NOMO-1 (cell line): ENCODE measurements around the gene NKX6-1.

ENCODE experiments used
- DNase-seq, 2 experiments: peaks; one replicate each; lab custom pipeline; 2025; ENCODE audit not compliant: unreplicated experiment in 2 of 2; lab: John Stamatoyannopoulos, UW

NKX6-1 gene

DNA sequence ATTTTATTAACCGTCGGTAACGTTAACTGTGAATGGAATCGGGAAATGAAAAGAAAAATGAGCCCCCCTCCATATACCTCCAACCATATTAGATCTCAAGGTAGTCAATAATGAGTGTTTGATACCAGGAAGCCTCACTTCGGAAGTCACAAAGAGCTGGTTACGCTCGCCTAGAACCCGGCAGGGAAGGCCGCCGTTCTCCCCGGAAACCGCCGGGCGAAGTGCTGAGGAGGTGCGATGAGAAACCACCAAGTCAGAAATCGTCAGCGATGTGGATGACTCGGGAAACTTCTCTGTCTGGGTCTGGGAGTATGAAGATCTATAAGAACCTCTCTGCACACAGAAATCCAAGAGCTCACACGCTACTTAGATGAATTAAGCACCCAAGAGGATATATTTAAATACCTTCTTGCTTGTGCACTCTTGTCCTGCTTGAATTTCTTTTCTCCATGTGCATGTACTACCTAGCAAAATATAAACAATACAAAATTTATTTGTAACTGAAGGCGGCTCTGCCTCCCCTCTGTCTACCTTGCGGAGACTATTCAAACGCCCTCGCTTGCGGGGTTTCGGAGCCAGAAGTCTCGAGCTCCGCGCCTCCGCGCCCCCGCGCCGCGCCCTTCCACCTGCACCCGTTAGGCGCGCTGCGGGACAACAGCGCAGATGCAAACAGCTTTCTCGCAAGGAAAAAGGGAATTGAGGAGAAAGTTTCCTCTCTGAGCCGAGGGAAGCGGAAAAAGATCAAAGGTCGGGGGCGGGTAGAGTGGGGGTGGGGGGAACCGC is 17.8 kb downstream of the NKX6-1 start:
- no peak for DNase-seq

DNA sequence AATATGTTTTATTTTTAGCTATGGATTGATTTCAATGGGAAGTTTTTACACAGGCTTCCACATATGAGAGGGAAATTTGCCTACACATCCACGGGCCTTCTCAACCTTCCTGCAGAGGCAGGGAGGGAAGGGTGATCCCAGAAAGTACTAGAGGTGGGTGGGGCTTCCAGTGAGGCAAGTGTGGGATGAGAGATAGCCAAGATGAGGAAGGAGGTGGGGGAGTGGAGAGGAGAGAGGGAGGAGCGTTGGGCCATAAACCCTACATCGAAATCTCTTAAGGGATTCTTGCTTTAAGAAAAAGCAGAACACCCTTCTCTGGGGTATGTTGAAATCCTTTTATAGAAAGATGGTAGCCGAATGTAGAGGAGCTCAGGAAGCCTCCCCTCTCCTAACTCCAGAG is 19.0 kb downstream of the NKX6-1 start:
- no peak for DNase-seq

DNA sequence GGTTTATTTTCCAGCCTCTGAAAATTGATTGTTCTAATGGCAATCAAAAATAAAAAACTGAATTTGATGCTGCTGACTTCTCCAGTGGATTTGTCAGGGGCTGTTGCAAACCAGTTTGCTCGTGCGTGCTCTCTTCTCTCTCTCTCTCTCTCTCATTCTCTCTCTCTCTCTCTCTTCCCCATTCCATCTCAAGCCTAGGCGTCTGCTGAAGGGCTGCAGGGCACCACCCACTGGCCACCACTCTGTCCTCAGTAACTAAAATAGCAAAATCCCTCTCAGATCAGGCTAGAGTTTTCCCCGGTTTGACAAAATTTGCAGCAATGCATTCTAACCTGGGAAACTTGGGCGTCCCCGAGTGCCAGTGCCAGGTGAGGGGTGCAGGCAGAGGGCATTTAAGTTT is 19.4 kb downstream of the NKX6-1 start:
- no peak for DNase-seq

DNA sequence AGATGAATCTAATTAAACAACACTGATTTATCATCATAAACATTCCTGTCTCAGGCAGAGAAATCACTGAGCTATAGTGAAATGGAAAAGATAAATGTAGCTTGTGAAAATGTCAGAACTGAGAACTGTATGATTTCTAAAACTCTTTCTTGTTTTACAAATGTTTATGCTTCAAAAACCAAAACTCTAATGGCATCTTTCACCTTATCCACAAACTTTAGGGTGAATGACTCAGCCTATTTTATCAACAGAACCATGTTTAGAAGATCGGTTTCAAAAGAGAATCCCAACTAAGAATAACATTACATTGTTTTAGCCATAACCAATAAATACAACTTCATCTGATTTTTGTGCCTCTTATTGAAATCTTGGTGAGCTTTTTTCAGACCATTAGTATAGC is 21.4 kb downstream of the NKX6-1 start:
- no peak for DNase-seq

DNA sequence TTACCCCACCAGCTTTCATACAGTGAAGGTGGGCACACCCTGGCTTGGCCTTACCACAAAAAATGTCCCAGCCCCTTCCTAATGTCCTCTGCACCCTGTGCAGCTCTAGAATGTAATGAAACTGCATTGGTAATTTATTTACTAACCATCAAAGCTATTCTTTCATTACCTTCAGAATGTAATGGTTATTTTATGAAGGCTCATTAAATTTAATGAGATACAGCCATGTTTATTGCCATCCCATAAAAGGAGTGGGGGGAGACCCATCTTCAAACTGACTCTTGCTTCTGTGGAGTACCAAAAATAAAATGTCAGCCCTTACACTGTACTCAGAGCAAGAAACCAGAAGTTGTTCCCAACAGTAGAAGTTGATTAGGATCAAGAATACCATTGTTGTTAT is 25.0 kb downstream of the NKX6-1 start:
- no peak for DNase-seq

DNA sequence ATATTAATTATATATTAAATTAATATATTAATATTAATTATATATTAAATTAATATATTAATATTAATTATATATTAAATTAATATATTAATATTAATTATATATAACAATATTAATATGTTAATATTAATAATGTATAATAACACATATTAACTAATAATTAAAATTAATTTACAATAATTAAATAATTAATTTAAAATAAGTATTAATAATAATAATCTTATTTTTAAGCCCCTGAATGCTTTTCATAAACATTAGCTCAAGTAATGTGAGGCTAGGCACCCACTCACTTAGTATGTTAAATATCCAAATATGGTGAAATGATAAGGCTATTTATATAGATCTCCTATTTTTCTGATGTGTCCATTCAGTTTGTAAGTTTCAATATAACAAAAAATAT is 26.9 kb downstream of the NKX6-1 start:
- no peak for DNase-seq

DNA sequence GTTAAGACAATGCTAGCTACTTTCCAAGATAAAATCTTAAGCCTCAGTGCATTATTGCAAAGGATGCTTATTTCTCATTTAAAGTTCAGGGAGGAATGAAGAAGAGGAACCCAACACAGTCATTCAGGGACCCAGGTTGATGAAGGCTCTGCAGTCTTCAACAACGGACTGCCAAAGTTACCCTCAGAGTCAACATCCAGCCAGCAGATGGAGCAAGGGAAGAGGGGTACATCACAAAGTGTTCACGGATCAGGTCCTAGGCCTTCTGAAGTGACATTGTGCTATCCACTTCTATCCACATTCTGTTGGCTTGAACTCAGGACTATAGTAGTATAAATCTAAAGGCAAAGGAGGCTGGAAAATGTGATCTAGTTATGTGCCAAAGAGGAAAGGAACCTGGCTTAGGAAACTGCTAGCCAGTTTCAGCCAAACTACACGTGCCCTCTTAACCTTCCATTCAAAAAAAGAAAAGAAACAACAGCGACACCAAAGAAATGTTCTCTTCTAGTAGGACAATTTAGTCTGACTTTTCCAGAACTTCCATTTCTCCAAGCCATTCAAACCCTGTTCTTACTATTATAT is 28.8 kb downstream of the NKX6-1 start:
- no peak for DNase-seq

DNA sequence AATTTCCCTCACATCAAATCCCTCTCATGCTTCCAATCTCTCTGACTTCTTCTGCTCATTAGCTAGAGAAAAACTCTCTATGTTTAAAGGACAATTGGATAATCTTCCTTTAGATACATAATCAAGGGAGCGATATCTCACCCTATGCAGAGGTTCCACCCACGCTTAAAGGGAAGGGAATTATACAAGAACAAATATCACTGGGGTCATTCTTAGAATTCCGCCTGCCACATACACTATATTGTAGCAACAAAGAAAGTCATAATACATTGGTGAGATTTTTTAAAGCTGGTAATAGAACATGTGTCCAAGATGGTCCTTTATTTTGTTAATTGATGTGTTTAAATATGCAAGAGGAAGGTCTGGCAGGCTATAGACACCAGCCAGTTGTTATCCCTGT is 31.5 kb downstream of the NKX6-1 start:
- no peak for DNase-seq

DNA sequence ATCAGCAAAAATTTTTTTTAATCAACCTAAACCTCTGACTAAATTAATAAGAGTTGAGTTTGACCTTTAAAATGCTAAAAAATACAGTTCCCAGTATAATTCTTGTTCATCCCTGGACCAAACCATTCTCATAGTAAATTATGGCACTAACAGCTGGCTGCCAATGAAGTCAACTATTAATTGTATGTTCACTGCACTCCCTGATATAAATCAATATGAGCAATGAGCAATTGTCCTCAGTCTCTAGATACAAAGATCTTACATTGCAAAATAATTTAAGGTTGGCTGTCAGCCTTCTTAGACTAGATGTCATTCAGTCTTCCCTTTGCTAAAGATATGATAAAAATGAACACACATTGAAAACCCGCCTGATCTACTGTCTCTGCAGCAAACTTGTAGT is 39.3 kb downstream of the NKX6-1 start:
- no peak for DNase-seq

DNA sequence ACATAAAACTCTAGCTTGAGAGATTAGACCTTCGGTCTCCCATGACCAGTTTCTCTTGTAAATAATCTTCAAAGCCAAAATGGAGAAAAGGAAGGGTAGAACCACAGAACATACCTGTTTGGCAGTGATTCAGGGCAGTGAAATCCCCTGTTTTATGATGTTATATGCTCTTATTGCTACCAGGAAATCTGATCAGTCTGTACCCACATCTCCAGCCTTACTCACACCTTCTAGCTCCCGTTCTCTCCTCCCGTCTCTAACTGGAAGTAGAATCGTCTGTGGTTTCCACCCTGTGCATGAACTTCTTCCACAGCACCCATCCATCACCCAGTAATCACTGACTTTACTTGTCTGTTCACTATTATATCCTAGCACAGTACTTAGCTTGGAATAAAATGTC is 42.9 kb downstream of the NKX6-1 start:
- no peak for DNase-seq

DNA sequence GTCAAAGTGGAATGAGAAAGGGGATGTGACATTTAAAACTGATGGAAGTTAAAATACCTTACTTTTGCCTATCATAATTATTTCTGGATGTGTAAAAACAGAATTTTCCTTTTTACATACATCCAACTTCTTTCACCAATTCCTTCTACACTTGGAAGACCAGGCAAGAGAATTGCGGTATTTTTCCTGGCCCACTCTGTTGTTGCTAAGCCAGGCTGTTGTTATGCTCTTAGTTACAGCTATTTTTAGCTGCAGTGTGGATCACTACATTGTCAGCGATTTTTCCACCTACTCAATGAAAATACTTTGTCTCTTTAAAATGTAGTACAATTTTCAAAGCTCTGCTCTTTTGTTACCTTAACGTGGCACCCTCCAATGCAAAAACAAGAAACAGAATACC is 43.4 kb downstream of the NKX6-1 start:
- no peak for DNase-seq

DNA sequence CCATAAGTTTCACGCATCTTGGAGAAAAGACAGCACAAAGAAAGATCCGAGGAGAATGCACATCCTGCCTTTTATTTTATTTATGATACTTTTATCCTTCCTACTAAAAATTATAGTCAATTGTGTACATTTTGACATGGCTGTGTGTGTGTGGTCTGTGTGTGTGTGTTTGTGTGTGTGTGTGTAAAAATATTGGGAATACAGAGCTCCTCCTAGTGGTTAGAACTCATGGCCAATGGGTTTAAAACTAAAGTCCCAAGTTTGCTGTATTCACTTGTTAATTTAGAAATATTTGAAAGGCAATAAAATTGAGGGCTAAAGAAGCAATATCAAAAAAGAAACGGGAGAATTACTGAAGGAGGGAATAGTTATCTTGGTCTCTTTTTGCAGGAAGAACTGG is 47.5 kb downstream of the NKX6-1 start:
- DNase-seq, result no peak

DNA sequence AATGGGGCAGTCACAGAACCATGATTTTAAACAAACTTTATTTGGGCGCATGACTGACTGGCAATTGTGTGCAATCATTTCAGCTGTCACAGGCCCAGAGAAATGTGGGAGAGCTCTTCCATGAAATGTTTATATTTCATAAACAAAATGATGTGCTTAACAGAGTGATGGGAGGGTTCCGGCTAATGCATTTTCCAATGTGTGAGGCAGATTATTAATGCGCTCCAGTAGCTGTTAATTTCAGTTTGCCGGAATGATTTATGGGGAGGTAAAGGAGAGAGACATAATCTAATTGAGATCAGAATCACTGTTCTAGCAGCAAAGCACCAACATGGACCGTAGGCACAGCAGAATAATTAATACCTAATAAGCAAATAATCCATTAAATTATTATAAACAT is 55.6 kb downstream of the NKX6-1 start:
- DNase-seq, result no peak

DNA sequence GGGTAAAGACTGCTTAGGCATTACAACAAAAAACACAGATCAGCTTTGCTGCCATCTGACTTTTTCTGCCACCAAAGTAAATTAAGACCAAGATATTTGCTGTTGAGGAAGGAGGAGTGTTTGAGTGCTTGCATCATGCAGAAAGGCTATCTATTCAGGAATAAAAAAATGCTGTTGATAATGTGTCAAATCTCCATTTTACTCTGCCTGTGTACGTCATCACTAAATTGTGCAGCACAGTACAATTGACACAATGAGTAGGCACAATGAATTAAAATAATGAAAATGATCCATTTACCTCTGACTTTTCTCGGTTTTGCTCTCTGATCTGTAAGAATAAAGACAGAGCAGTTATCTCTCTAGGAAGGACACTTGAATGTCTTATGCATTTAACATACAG is 56.3 kb downstream of the NKX6-1 start:
- DNase-seq, result no peak
